Peyer's patch (tissue), 4 donors: ENCODE measurements around the gene CDC25B.

Experiments used
- POLR2A ChIP-seq, 2 donors: fragments of 450-650 bp; IDR thresholded peaks; one replicate each; pipeline ENCODE4 v1.5.1; 2017; ENCODE audit warnings: antibody characterized with exemption in 2 of 2, mild to moderate bottlenecking in 2 of 2, moderate library complexity in 2 of 2
- TF ChIP-seq, protein P1 (sequence below), 6 experiments: fragments of 450-650 bp in 4 of 6; fragments of 200-600 bp in 2 of 6; sonication (generic) in 1 of 6; IDR thresholded peaks; one replicate each; pipeline ENCODE4 v1.5.1; 2017 to 2019; ENCODE audit warnings: antibody characterized with exemption in 6 of 6, mild to moderate bottlenecking in 3 of 6, moderate library complexity in 1 of 6

DNA sequence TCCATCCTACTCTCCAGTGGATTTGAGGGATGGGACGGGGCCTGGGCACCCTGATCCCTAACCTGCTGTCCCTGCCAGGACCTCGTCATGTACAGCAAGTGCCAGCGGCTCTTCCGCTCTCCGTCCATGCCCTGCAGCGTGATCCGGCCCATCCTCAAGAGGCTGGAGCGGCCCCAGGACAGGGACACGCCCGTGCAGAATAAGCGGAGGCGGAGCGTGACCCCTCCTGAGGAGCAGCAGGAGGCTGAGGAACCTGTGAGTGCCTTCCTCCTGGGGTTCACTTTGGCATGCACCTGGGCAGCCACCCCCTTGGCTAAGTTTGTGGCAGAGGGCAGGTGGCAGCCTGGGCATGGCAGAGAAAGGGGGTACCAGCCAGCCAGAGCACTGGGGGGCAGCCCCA, 5.7 kb downstream of the CDC25B start:
- no peak for TF ChIP-seq POLR2A (IDR thresholded peaks at IDR 0.05)
- TF ChIP-seq, protein P1, sequence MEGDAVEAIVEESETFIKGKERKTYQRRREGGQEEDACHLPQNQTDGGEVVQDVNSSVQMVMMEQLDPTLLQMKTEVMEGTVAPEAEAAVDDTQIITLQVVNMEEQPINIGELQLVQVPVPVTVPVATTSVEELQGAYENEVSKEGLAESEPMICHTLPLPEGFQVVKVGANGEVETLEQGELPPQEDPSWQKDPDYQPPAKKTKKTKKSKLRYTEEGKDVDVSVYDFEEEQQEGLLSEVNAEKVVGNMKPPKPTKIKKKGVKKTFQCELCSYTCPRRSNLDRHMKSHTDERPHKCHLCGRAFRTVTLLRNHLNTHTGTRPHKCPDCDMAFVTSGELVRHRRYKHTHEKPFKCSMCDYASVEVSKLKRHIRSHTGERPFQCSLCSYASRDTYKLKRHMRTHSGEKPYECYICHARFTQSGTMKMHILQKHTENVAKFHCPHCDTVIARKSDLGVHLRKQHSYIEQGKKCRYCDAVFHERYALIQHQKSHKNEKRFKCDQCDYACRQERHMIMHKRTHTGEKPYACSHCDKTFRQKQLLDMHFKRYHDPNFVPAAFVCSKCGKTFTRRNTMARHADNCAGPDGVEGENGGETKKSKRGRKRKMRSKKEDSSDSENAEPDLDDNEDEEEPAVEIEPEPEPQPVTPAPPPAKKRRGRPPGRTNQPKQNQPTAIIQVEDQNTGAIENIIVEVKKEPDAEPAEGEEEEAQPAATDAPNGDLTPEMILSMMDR (IDR thresholded peaks at IDR 0.05) = no peak
